Measurements from ENCODE around the gene STUB1.

Gene STUB1

DNA sequence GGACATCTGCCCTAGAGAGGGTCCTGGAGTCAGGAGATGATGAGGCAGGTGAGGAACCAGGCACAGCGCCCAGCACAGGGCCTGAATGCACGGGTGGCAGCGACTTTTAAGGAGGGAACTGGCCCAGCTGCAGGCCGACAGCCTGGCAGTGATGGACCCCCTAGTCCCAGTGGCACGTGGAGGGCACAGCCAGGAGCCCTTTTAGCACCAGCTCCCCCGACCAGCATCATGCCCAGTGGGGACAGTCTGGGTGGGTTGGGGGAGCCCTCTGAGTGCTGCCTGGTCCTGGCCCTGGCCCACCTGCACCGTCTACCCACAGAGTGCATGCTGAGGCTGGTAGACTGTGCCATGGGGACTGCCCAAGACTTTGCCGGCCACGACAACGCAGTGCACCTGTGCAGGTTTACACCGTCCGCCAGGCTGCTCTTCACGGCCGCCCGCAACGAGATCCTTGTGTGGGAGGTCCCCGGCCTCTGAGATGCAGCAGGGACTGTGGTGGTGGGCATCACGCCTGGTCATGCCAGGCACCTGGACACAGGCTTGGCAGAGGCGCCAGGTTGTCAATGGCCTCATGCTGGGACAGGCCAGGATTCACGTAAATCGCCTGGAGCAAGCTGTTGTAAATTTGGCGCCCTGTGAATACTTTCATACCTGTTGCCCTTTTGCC, 13.0 kb upstream of the STUB1 start:
- no peaks in the 10 kb centered on the region for H3K27me3 ChIP-seq (ENCODE audit: control insufficient read depth, insufficient read depth, low read length, poor library complexity, severe bottlenecking)
- no peaks in the 10 kb centered on the region for H3K9me3 ChIP-seq (ENCODE audit: control insufficient read depth, low read length)
- 91 to 92% methylated on average over 22 of the region's 22 CpGs for WGBS, 2 experiments
- peaks cover 27% of the 10 kb centered on the region for H3K36me3 ChIP-seq (ENCODE audit: control insufficient read depth, insufficient read depth, low read length)
- no peak overlapping the region for H3K27ac ChIP-seq (ENCODE audit: insufficient read depth, low read depth, low read length, poor library complexity, severe bottlenecking)
- H3K4me1 ChIP-seq (ENCODE audit: control insufficient read depth, insufficient read depth, low read length) = peaks cover 5% of the 10 kb centered on the region
- no peak overlapping the region for H3K4me3 ChIP-seq (ENCODE audit: insufficient read depth, low read depth, low read length)

DNA sequence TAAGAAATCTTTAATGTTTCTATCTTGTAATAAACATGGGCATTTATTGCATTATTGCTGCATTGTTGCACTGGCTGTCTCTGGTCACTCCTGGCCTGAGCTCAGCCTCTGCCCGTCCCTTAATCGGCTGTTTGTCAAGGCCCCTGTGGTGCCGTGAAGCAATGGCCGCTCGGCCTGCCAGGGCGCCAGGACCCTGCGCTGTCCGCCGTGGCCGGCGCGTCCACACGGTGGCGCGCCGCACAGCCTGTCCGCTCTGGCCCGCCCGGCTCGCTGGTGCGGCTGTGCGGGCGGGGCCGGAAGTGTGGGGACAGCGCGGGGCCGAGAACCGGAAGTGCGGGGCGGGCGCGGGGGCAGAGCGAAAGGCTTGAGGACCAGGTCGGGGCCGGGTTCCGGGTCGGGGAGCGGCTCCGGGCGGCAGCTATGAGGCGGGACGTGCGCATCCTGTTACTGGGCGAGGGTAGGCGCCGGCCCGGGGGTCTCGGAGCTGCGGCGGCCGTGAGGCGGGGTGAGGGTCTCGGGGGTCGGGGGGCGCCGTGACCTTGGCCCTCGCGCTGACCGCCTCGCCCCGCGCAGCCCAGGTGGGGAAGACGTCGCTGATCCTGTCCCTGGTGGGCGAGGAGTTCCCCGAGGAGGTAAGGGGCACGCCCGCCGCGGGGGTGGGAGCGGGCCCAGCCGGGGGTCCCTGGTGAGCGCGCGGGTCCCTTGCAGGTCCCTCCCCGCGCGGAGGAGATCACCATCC, 12.3 kb upstream of the STUB1 start, which contains the start of gene RHOT2:
RHOT2 (plus strand) TSS at position 353 of the 739 bp plus-strand sequence; CDS start at position 421, 68 bp downstream.
- no peaks in the 10 kb centered on the region for H3K27me3 ChIP-seq (ENCODE audit: control insufficient read depth, insufficient read depth, low read length, poor library complexity, severe bottlenecking)
- peak within 1 kb of the TSS; percentile 98 for H3K4me3 ChIP-seq (ENCODE audit: insufficient read depth, low read depth, low read length)
- H3K4me1 ChIP-seq (ENCODE audit: control insufficient read depth, insufficient read depth, low read length) = peaks cover 5% of the 10 kb centered on the region
- WGBS, 2 experiments = 1% methylated on average over 78 of the region's 78 CpGs
- no peaks in the 10 kb centered on the region for H3K9me3 ChIP-seq (ENCODE audit: control insufficient read depth, low read length)
- no peak within 1 kb of the TSS for H3K27ac ChIP-seq (ENCODE audit: insufficient read depth, low read depth, low read length, poor library complexity, severe bottlenecking)
- peaks cover 32% of the 10 kb centered on the region for H3K36me3 ChIP-seq (ENCODE audit: control insufficient read depth, insufficient read depth, low read length)

DNA sequence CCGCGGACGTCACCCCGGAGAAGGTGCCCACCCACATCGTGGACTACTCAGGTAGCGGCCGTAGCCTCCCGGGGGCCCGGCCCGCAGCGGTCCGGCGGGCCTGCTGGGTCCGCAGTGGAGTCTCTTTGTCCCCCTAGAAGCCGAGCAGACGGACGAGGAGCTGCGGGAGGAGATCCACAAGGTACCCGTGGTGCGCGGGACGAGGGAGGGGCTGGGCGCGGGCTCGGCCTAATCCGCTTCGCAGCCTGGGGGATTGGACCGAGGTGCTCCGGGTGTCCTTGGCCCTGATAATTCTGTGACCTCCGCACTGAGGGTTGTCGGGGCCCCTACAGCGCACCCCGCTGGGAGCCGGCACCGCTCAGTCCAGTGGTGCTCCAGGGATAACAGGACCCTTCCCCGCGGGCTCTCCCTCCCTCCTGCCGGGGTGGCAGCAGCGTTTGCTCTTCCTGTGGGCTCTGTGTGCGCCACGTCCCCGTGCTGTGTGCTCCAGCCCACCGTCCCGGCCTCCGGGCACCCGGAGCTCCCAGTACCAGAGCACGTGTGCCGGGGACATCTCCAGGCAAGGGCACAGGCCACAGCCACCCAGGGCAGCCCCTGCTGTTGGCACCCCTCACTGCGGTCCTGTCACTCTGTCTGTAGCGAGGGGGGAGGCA, 11.6 kb upstream of the STUB1 start:
- H3K27me3 ChIP-seq (ENCODE audit: control insufficient read depth, insufficient read depth, low read length, poor library complexity, severe bottlenecking) = no peaks in the 10 kb centered on the region
- H3K9me3 ChIP-seq (ENCODE audit: control insufficient read depth, low read length) = no peaks in the 10 kb centered on the region
- no peak overlapping the region for H3K27ac ChIP-seq (ENCODE audit: insufficient read depth, low read depth, low read length, poor library complexity, severe bottlenecking)
- peaks cover 5% of the 10 kb centered on the region for H3K4me1 ChIP-seq (ENCODE audit: control insufficient read depth, insufficient read depth, low read length)
- H3K4me3 ChIP-seq (ENCODE audit: insufficient read depth, low read depth, low read length) = peak overlapping the region; percentile 98
- H3K36me3 ChIP-seq (ENCODE audit: control insufficient read depth, insufficient read depth, low read length) = peaks cover 34% of the 10 kb centered on the region
- 16 to 17% methylated on average over 50 of the region's 50 CpGs for WGBS, 2 experiments

DNA sequence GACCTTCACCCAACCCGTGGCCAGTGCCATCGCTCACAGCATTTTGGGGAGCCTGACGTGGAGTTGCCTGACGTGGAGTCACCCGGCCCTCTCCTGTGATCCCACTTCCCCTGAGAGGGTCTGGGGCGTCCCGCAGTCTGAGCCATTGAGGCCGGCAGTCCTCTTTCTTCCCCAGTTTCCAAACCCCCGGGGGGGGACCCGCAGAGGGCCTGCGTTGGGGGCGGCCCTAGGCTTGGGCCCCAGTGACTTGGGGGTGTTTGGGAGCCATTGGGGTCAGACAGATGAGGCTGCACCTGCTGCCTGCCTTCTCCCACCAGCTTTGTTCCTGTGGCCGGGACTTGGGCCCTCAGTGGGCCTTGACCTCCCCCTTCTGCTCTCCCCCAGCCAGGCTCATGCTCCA, 10.5 kb upstream of the STUB1 start:
- H3K27me3 ChIP-seq (ENCODE audit: control insufficient read depth, insufficient read depth, low read length, poor library complexity, severe bottlenecking) = no peaks in the 10 kb centered on the region
- H3K4me1 ChIP-seq (ENCODE audit: control insufficient read depth, insufficient read depth, low read length) = peaks cover 9% of the 10 kb centered on the region
- H3K36me3 ChIP-seq (ENCODE audit: control insufficient read depth, insufficient read depth, low read length) = peaks cover 34% of the 10 kb centered on the region
- WGBS, 2 experiments = 96% methylated on average over 13 of the region's 13 CpGs
- H3K4me3 ChIP-seq (ENCODE audit: insufficient read depth, low read depth, low read length) = no peak overlapping the region
- no peaks in the 10 kb centered on the region for H3K9me3 ChIP-seq (ENCODE audit: control insufficient read depth, low read length)
- no peak overlapping the region for H3K27ac ChIP-seq (ENCODE audit: insufficient read depth, low read depth, low read length, poor library complexity, severe bottlenecking)

DNA sequence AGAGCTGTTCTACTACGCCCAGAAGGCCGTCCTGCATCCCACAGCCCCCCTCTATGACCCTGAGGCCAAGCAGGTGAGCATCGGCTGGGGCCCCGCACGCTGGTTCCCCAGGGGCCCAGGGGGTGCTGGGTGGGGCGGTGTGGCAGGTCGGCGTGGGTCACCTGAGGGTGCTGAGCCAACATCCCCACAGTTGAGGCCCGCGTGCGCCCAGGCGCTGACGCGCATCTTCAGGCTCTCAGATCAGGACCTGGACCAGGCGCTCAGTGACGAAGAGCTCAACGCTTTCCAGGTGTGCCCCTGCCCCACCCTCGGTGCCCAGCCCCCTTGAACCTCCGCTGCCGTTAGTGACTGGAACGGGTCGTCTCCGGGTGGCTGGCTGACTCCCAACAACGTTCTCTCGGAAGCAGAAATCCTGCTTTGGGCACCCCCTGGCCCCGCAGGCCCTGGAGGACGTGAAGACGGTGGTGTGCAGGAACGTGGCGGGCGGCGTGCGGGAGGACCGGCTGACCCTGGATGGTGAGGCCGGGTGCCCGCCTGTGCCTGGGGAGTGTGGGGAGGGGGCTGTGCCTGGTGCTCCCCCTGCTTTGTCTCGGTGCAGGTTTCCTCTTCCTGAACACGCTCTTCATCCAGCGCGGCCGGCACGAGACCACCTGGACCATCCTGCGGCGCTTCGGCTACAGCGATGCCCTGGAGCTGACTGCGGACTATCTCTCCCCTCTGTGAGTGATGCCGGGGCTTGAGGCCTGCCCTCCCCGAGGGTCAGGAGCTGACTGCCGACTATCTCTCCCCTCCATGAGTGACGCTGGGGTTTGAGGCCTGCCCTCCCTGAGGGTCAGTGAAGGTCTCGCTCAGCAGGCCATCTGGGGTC, 9.5 kb upstream of the STUB1 start:
- H3K4me1 ChIP-seq (ENCODE audit: control insufficient read depth, insufficient read depth, low read length) = peaks cover 13% of the 10 kb centered on the region
- WGBS, 2 experiments = 94 to 96% methylated on average over 52 of the region's 52 CpGs
- H3K36me3 ChIP-seq (ENCODE audit: control insufficient read depth, insufficient read depth, low read length) = peaks cover 34% of the 10 kb centered on the region

DNA sequence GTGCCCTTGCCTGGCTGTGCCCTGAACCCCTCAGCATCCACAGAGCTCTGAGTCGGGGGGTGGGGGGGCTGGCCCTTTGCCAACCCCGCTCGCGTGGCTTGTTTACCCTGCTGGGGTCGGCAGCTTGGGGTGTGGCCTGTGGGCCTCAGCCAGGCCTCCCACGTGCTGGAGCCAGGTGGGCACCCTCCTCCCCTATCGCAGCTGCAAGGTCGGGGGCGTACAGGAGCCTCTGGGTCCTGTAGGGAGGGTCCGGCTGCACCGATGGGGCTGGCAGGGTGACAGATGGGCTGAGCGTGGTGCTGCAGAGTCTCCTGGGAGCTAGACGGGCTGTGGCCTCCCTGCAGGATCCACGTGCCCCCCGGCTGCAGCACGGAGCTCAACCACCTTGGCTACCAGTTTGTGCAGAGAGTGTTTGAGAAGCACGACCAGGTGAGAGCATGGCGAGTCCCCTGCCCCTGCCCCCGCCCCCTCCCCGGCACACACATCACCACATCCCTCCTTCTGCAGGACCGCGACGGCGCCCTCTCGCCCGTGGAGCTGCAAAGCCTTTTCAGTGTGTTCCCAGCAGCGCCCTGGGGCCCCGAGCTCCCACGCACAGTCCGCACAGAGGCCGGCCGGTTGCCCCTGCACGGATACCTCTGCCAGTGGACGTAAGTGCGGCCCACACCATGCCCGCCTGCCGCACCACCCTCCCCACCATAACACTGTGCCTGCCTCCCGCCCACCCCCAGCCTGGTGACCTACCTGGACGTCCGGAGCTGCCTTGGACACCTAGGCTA, 8.7 kb upstream of the STUB1 start:
- Histone ChIP-seq H3K9me3 (ENCODE audit: control insufficient read depth, low read length) (no peaks in the 10 kb centered on the region), H3K27ac (ENCODE audit: insufficient read depth, low read depth, low read length, poor library complexity, severe bottlenecking) (no peak overlapping the region), H3K4me1 (ENCODE audit: control insufficient read depth, insufficient read depth, low read length) (peaks cover 13% of the 10 kb centered on the region), H3K36me3 (ENCODE audit: control insufficient read depth, insufficient read depth, low read length) (peaks cover 34% of the 10 kb centered on the region), H3K4me3 (ENCODE audit: insufficient read depth, low read depth, low read length) (no peak overlapping the region), H3K27me3 (ENCODE audit: control insufficient read depth, insufficient read depth, low read length, poor library complexity, severe bottlenecking) (peaks cover 12% of the 10 kb centered on the region)
- 96% methylated on average over 40 of the region's 40 CpGs for WGBS, 2 experiments

More for the DNA sequence above, 9.5 kb upstream of the STUB1 start:
- Histone ChIP-seq H3K27ac (ENCODE audit: insufficient read depth, low read depth, low read length, poor library complexity, severe bottlenecking) (no peak overlapping the region), H3K27me3 (ENCODE audit: control insufficient read depth, insufficient read depth, low read length, poor library complexity, severe bottlenecking) (peaks cover 7% of the 10 kb centered on the region), H3K9me3 (ENCODE audit: control insufficient read depth, low read length) (no peaks in the 10 kb centered on the region), H3K4me3 (ENCODE audit: insufficient read depth, low read depth, low read length) (no peak overlapping the region)

DNA sequence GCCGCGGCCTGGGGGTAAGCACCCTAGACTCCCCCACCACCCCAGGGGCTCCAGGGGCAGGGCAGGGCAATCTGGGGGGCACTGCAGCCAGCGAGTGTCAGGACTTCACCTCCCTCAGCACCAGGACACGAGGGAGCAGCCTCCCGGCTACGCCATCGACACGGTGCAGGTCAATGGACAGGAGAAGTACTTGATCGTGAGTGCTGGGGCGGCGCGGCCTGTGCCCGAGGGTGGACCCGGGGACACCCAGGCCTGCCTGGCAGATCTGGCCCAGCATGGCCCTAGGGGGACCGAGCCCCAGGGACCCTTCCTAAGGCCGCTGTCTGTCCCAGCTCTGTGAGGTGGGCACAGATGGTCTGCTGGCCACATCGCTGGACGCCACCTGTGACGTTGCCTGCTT, 7.8 kb upstream of the STUB1 start:
- peaks cover 34% of the 10 kb centered on the region for H3K36me3 ChIP-seq (ENCODE audit: control insufficient read depth, insufficient read depth, low read length)
- 96 to 97% methylated on average over 19 of the region's 19 CpGs for WGBS, 2 experiments
- H3K27ac ChIP-seq (ENCODE audit: insufficient read depth, low read depth, low read length, poor library complexity, severe bottlenecking) = no peak overlapping the region
- no peaks in the 10 kb centered on the region for H3K9me3 ChIP-seq (ENCODE audit: control insufficient read depth, low read length)
- peaks cover 12% of the 10 kb centered on the region for H3K27me3 ChIP-seq (ENCODE audit: control insufficient read depth, insufficient read depth, low read length, poor library complexity, severe bottlenecking)
- H3K4me3 ChIP-seq (ENCODE audit: insufficient read depth, low read depth, low read length) = no peak overlapping the region
- peaks cover 13% of the 10 kb centered on the region for H3K4me1 ChIP-seq (ENCODE audit: control insufficient read depth, insufficient read depth, low read length)

DNA sequence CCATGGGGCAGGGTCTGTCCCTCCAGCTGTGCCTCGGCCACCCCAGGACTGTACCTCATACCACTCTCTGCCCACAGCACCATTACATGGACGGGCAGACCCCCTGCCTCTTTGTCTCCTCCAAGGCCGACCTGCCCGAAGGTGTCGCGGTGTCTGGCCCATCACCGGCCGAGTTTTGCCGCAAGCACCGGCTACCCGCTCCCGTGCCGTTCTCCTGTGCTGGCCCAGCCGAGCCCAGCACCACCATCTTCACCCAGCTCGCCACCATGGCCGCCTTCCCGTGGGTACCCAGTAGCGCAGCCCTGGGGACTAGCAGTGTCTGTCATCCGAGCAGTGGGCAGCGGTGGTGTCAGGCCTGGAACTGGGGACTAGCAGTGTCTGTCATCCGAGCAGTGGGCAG, 7.4 kb upstream of the STUB1 start:
- Histone ChIP-seq H3K27me3 (ENCODE audit: control insufficient read depth, insufficient read depth, low read length, poor library complexity, severe bottlenecking) (peaks cover 12% of the 10 kb centered on the region), H3K4me1 (ENCODE audit: control insufficient read depth, insufficient read depth, low read length) (peaks cover 13% of the 10 kb centered on the region), H3K4me3 (ENCODE audit: insufficient read depth, low read depth, low read length) (no peak overlapping the region), H3K9me3 (ENCODE audit: control insufficient read depth, low read length) (no peaks in the 10 kb centered on the region), H3K36me3 (ENCODE audit: control insufficient read depth, insufficient read depth, low read length) (peaks cover 34% of the 10 kb centered on the region), H3K27ac (ENCODE audit: insufficient read depth, low read depth, low read length, poor library complexity, severe bottlenecking) (no peak overlapping the region)
- WGBS, 2 experiments = 94 to 96% methylated on average over 21 of the region's 21 CpGs

DNA sequence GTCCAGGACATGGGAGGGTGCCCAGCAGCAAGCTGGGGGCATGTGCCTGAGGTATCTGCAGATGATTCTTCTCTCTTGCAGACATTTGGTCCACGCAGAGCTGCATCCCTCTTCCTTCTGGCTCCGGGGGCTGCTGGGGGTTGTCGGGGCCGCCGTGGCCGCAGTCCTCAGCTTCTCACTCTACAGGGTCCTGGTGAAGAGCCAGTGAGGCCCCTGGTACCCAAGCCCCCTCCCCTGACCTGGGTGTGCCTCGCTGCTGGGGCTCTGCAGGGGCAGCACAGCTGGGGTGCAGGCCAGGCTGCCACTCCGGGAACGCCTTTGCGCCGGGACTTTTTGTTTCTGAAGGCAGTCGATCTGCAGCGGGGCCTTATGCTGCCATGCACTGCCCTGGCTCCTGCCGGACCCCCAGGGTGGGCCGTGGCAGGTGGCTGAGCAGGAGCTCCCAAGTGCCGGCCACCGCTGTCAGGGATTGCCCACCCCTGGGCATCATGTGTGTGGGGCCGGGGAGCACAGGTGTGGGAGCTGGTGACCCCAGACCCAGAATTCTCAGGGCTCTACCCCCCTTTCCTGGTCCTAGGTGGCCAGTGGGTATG, 6.7 kb upstream of the STUB1 start:
- peaks cover 34% of the 10 kb centered on the region for H3K36me3 ChIP-seq (ENCODE audit: control insufficient read depth, insufficient read depth, low read length)
- peaks cover 13% of the 10 kb centered on the region for H3K4me1 ChIP-seq (ENCODE audit: control insufficient read depth, insufficient read depth, low read length)
- H3K27ac ChIP-seq (ENCODE audit: insufficient read depth, low read depth, low read length, poor library complexity, severe bottlenecking) = no peak overlapping the region
- H3K9me3 ChIP-seq (ENCODE audit: control insufficient read depth, low read length) = no peaks in the 10 kb centered on the region
- H3K27me3 ChIP-seq (ENCODE audit: control insufficient read depth, insufficient read depth, low read length, poor library complexity, severe bottlenecking) = peaks cover 12% of the 10 kb centered on the region
- WGBS, 2 experiments = 95% methylated on average over 18 of the region's 18 CpGs
- no peak overlapping the region for H3K4me3 ChIP-seq (ENCODE audit: insufficient read depth, low read depth, low read length)

Data from ectodermal cell (in vitro differentiated cells).